K562 (cell line): ENCODE measurements around the gene ZKSCAN5. TPM values are rescaled to one million over a fixed set of nuclear protein-coding genes. Genes with fewer than 3 reads are reported as not detected.
"Not testable (repeated sequence)": the region's sequence is repeated elsewhere in the genome, so short reads cannot be mapped to it uniquely, and the experiment has no call there.

ENCODE experiments used
- ATAC-seq: fragments of 200-7000 bp; cut with Tn5 transposase; 3 replicates; pipeline ENCODE4 v1.9.1; 2020; ENCODE audit warnings: moderate library complexity
- BruUV-seq: library from RNA; stranded (reverse); fragments of 400-500 nt; replicated peaks from 2 replicates; lab custom pipeline; 2021; lab: Mats Ljungman, UMichigan
- CTCF ChIA-PET: fragments of 300-600 bp; formaldehyde crosslinking; extraction: SDS; loops from one replicate; lab custom pipeline; 2021; ENCODE audit warnings: low intra/inter-chr PET ratio; lab: Yijun Ruan, JAX
- POLR2A ChIA-PET: fragments of 300-600, 350-650 bp; sonication (Branson Sonifier 250); formaldehyde crosslinking; extraction: SDS; loops from one replicate; lab custom pipeline; 2021; ENCODE audit warnings: antibody characterized with exemption, inconsistent platforms; lab: Yijun Ruan, JAX
- DNase-seq, 4 experiments: peaks; one replicate each; pipeline versions ENCODE4 v3.0.0 to v3.0.0-alpha.2; 2011 to 2018; ENCODE audit warnings: low spot score in 3 of 4, mixed read lengths in 3 of 4; ENCODE audit errors: extremely low read depth in 1 of 4
- FAIRE-seq: peaks from 2 replicates; lab custom pipeline; 2011; peaks lifted over from hg19 to GRCh38; lab: Jason Lieb, UNC
- H2AFZ ChIP-seq: 2 replicates; pipeline ENCODE4 v1.6.0; 2011; ENCODE audit warnings: low read depth, low read length, control low read depth, inconsistent platforms
- H3K27ac ChIP-seq: fragments of 200-600 bp; 3 replicates; pipeline ENCODE4 v1.8.0; 2011; ENCODE audit warnings: low read depth, mild to moderate bottlenecking, control low read depth, inconsistent platforms, low read length, moderate library complexity, mixed read lengths; ENCODE audit errors: extremely low read depth
- H3K27me3 ChIP-seq, 2 experiments: fragments of 300-600 bp in 1 of 2; 2 replicates in 1 of 2; 3 replicates in 1 of 2; pipeline versions ENCODE4 v1.6.0 to v1.8.0; 2011; ENCODE audit warnings: inconsistent platforms in 2 of 2, low read length in 2 of 2, mild to moderate bottlenecking in 1 of 2, mixed read lengths in 1 of 2, moderate library complexity in 1 of 2; ENCODE audit not compliant: control insufficient read depth in 2 of 2, insufficient read depth in 2 of 2
- H3K36me3 ChIP-seq: fragments of 300-600 bp; 3 replicates; pipeline ENCODE4 v1.8.0; 2011; ENCODE audit warnings: mild to moderate bottlenecking, low read length, inconsistent platforms; ENCODE audit not compliant: control insufficient read depth, insufficient read depth
- H3K4me1 ChIP-seq, 2 experiments: fragments of 200-600 bp in 1 of 2; replicated peaks in 1 of 2; 2 replicates in 1 of 2; 3 replicates in 1 of 2; pipeline versions ENCODE4 v1.5.1 to v1.8.0; 2011; ENCODE audit warnings: inconsistent platforms in 2 of 2, low read length in 2 of 2, mild to moderate bottlenecking in 1 of 2, mixed read lengths in 1 of 2, moderate library complexity in 1 of 2; ENCODE audit not compliant: control insufficient read depth in 2 of 2, insufficient read depth in 2 of 2
- H3K4me2 ChIP-seq: 2 replicates; pipeline ENCODE4 v1.6.1; 2011; ENCODE audit warnings: low read length, control low read depth, inconsistent platforms, mixed read lengths; ENCODE audit not compliant: insufficient read depth
- H3K4me3 ChIP-seq: fragments of 200-600 bp; sonication (generic), shearing (Covaris generic); 2 replicates; pipeline ENCODE4 v1.5.1; 2016; ENCODE audit warnings: control low read depth, inconsistent platforms
- H3K79me2 ChIP-seq: fragments of 200-600 bp; 3 replicates; pipeline ENCODE4 v1.8.0; 2011; ENCODE audit warnings: low read length, inconsistent platforms; ENCODE audit not compliant: control insufficient read depth, insufficient read depth
- H3K9ac ChIP-seq, 2 experiments: 2 replicates each; pipeline versions ENCODE4 v1.6.0 to v1.6.1; 2011; ENCODE audit warnings: low read depth in 2 of 2, low read length in 2 of 2, control low read depth in 1 of 2, inconsistent platforms in 1 of 2, mild to moderate bottlenecking in 1 of 2, mixed read lengths in 1 of 2; ENCODE audit not compliant: insufficient read depth in 1 of 2
- H3K9me1 ChIP-seq: one replicate; pipeline ENCODE4 v1.6.0; 2011; ENCODE audit warnings: inconsistent platforms, mild to moderate bottlenecking, low read length, moderate library complexity; ENCODE audit not compliant: control insufficient read depth, insufficient read depth
- H3K9me3 ChIP-seq: replicated peaks from 2 replicates; pipeline ENCODE4 v1.5.1; 2011; ENCODE audit warnings: low read depth, low read length, inconsistent platforms; ENCODE audit not compliant: control insufficient read depth, insufficient read depth
- H4K20me1 ChIP-seq: replicated peaks from 2 replicates; pipeline ENCODE4 v1.6.1; 2011; ENCODE audit warnings: low read length, inconsistent platforms, mixed read lengths; ENCODE audit not compliant: control insufficient read depth, insufficient read depth
- ADNP ChIP-seq: fragments of 200-800 bp; sonication (Bioruptor generic); IDR thresholded peaks from 2 replicates; pipeline ENCODE4 v1.6.1; 2016; ENCODE audit warnings: missing genetic modification characterization, missing compliant biosample characterization
- ASH1L ChIP-seq: fragments of 450-650 bp; IDR thresholded peaks from 2 replicates; pipeline ENCODE4 v1.6.1; 2018; ENCODE audit warnings: borderline replicate concordance, mild to moderate bottlenecking, low read depth; ENCODE audit not compliant: partially characterized antibody
- C11orf30 ChIP-seq: fragments of 450-650 bp; IDR thresholded peaks from 2 replicates; pipeline ENCODE4 v1.6.1; 2016; ENCODE audit warnings: low read depth, mild to moderate bottlenecking
- CC2D1A ChIP-seq: fragments of 450-650 bp; IDR thresholded peaks from 2 replicates; pipeline ENCODE4 v1.6.1; 2017; ENCODE audit warnings: mild to moderate bottlenecking
- FOS ChIP-seq: IDR thresholded peaks from 3 replicates; pipeline ENCODE4 v1.6.1; 2011; ENCODE audit not compliant: insufficient read length; ENCODE audit errors: extremely low read depth
- FOXM1 ChIP-seq, 2 experiments: fragments of 450-650 bp in 1 of 2; sonication (generic) in 1 of 2; formaldehyde crosslinking in 1 of 2; IDR thresholded peaks; 2 replicates each; pipeline versions ENCODE4 v1.6.1 to v1.9.0; 2017 to 2022; ENCODE audit warnings: low read depth in 2 of 2, mild to moderate bottlenecking in 2 of 2, missing genetic modification reagents in 1 of 2, moderate library complexity in 1 of 2
- MAFF ChIP-seq: IDR thresholded peaks from 2 replicates; pipeline ENCODE4 v1.6.1; 2012; ENCODE audit warnings: low read length, improper control_type of control experiment
- MBD2 ChIP-seq: sonication (generic); IDR thresholded peaks from 2 replicates; pipeline ENCODE4 v1.6.1; 2016; ENCODE audit warnings: low read depth, borderline replicate concordance
- NFYB ChIP-seq: IDR thresholded peaks from 2 replicates; pipeline ENCODE4 v1.6.1; 2011; ENCODE audit warnings: mild to moderate bottlenecking, moderate library complexity; ENCODE audit not compliant: insufficient read length; ENCODE audit errors: extremely low read depth
- PKNOX1 ChIP-seq: fragments of 450-650 bp; IDR thresholded peaks from 2 replicates; pipeline ENCODE4 v1.6.1; 2016
- RBM25 ChIP-seq: fragments of 200-400 bp; formaldehyde crosslinking; IDR thresholded peaks from 2 replicates; pipeline ENCODE4 v1.6.1; 2018; ENCODE audit warnings: low read length, low read depth, moderate library complexity; ENCODE audit not compliant: severe bottlenecking
- ZNF316 ChIP-seq: fragments of 450-650 bp; IDR thresholded peaks from 2 replicates; pipeline ENCODE4 v1.6.1; 2016
- WGBS: fragments of 100-300 bp; shearing (Covaris generic); methylation state at CpG from one replicate; pipeline ENCODE4 v1.1.6; 2016; ENCODE audit warnings: low coverage, mixed read lengths; ENCODE audit not compliant: insufficient coverage; ENCODE audit errors: missing lambda C conversion rate; 5-methylcytosine and 5-hydroxymethylcytosine counted together
- in situ Hi-C: fragments of 300-500 bp; cut with MboI; formaldehyde crosslinking; loops from 4 replicates; pipeline ENCODE4 v1.15.0; 2018; ENCODE audit warnings: inconsistent platforms, mixed read lengths
- intact Hi-C: fragments of 100-400 bp; cut with micrococcal nuclease; formaldehyde crosslinking; loops from 2 replicates; pipeline ENCODE4 v1.14.2; 2022
- polyA plus RNA-seq, 8 experiments: library from polyadenylated mRNA; depleted of rRNA in 4 of 8; stranded (reverse) in 5 of 8; unstranded in 3 of 8; fragments of >200 nt; fragmentation: Nextera tagmentation in 2 of 8; fragmentation: Illumina TruSeq in 1 of 8; extraction: Ambion mirVana in 2 of 8; extraction: Trizol in 1 of 8; gene quantifications; 2 replicates each; pipeline versions ENCODE4 v1.2.1 to v1.2.3, GENCODE V29; 2011 to 2014; ENCODE audit warnings: inconsistent platforms in 1 of 8, missing spikeins in 1 of 8
- total RNA-seq, 7 experiments: library from RNA; depleted of rRNA in 6 of 7; stranded (reverse); fragments of >200 nt in 6 of 7; fragmentation: Illumina TruSeq in 2 of 7; extraction: Trizol in 2 of 7; gene quantifications; 2 replicates each; pipeline versions ENCODE4 v1.2.1 to v1.2.3, GENCODE V29; 2011 to 2021; ENCODE audit warnings: low replicate concordance in 1 of 7

ZKSCAN5 gene
- total and polyA plus RNA-seq, 9 of the 15 experiments (the other 6 are each of a cell fraction or from before 2014, with no cell fraction given) = 4.2 to 19.0 (median 15.0) TPM

- in situ Hi-C loops; H3K27me3 ChIP-seq; intact Hi-C loops; CTCF ChIA-PET; H3K9me3 ChIP-seq; ATAC-seq; TF ChIP-seq FOXM1 (CRISPR knock-in tag; IDR thresholded peaks at IDR 0.05; ENCODE audit: low read depth): not testable (repeated sequence)
- Histone ChIP-seq H3K4me1 (peaks cover 5 to 29% of the 10 kb centered on the region in 2 experiments; a peak in 3 of 5 replicates), H4K20me1 (peaks cover 20% of the 10 kb centered on the region), H3K4me2 (peak overlapping the region; percentile 93; the same call in 1 of the 2 replicates), H3K4me3 (peak overlapping the region; percentile 97; the same call in 1 of the 2 replicates), H3K79me2 (peaks cover 55% of the 10 kb centered on the region)
- POLR2A ChIA-PET = interaction anchor here (0.6 to 0.8 kb wide), 3 partner anchors 113 to 333 kb away, joined by 3 to 4 read pairs (median 3); no protein-coding TSS in a partner anchor
- peak in 1 of 4 experiments; percentile 41 for DNase-seq
- WGBS = 90% methylated on average over 12 of the region's 12 CpGs
- TSS peak; percentile 44 for BruUV-seq
- TF ChIP-seq ADNP (0 out of 2 replicates have a peak, but pooled peaks have one; percentile 12), C11orf30 (peak; percentile 57), CC2D1A (peak; percentile 84), MAFF (peak; percentile 20; the same call in 1 of the 2 replicates), FOXM1 (IDR thresholded peaks at IDR 0.05; ENCODE audit: low read depth) (0 out of 2 replicates have a peak, but pooled peaks have one; percentile 25), MBD2 (peak; percentile 25; the same call in 1 of the 2 replicates), ASH1L (peak; percentile 65), FOS (peak; percentile 9), ZNF316 (peak; percentile 91), NFYB (peak; percentile 42), PKNOX1 (0 out of 2 replicates have a peak, but pooled peaks have one; percentile 22), RBM25 (peak; percentile 23)
- TF ChIP-seq, all 486 proteins: peak for 12; not testable (repeated sequence) for 474
- H3K9ac ChIP-seq, H3K27ac ChIP-seq, FAIRE-seq, H3K9me1 ChIP-seq, H2AFZ ChIP-seq: not testable (repeated sequence)
- peaks cover 26% of the 10 kb centered on the region for H3K36me3 ChIP-seq
These were observed 3.2 kb upstream of the ZKSCAN5 start for GRCh38 chr7:99501236-99501635.
